SK-N-SH (cell line): ENCODE data around the gene PTPRG. TPM values are rescaled to one million over a fixed set of nuclear protein-coding genes. Genes with fewer than 3 reads are reported as not detected.

Experiments
- CTCF ChIA-PET: fragments of 300-600, 350-600 bp; formaldehyde crosslinking; extraction: SDS; loops from one replicate; lab custom pipeline; 2021; lab: Yijun Ruan, JAX
- POLR2A ChIA-PET: fragments of 350-600 bp; sonication (Branson Sonifier 250); formaldehyde crosslinking; extraction: SDS; loops from one replicate; lab custom pipeline; 2020; ENCODE audit warnings: antibody characterized with exemption, inconsistent platforms; lab: Yijun Ruan, JAX
- DNase-seq: peaks from one replicate; pipeline ENCODE4 v3.0.0; 2012
- H2AFZ ChIP-seq: fragments of 200-600 bp; sonication (generic); 2 replicates; pipeline ENCODE4 v1.8.1; 2016; ENCODE audit warnings: antibody characterized with exemption, mild to moderate bottlenecking, low read depth
- H3F3A ChIP-seq: fragments of 200-600 bp; sonication (generic); replicated peaks from 2 replicates; pipeline ENCODE3; 2016; ENCODE audit warnings: antibody characterized with exemption, mild to moderate bottlenecking; ENCODE audit not compliant: insufficient read depth
- H3K27ac ChIP-seq, 2 experiments: fragments of 200-500 bp in 1 of 2; fragments of 200-600 bp in 1 of 2; sonication (Bioruptor generic) in 1 of 2; sonication (generic), shearing (Covaris generic) in 1 of 2; 2 replicates each; pipeline versions ENCODE4 v1.5.1 to v1.6.1; 2014 to 2016; ENCODE audit warnings: low read depth in 2 of 2, inconsistent platforms in 1 of 2, low read length in 1 of 2, mild to moderate bottlenecking in 1 of 2, mixed read lengths in 1 of 2
- H3K27me3 ChIP-seq: fragments of 200-600 bp; sonication (generic), shearing (Covaris generic); 2 replicates; pipeline ENCODE4 v1.6.1; 2016; ENCODE audit warnings: mixed run types; ENCODE audit not compliant: insufficient read depth
- H3K36me3 ChIP-seq, 2 experiments: fragments of 200-500 bp in 1 of 2; fragments of 200-600 bp in 1 of 2; sonication (Bioruptor generic) in 1 of 2; sonication (generic) in 1 of 2; replicated peaks in 1 of 2; 2 replicates each; pipeline versions ENCODE3 to v1.5.1; 2014 to 2016; ENCODE audit warnings: low read length in 1 of 2, mild to moderate bottlenecking in 1 of 2; ENCODE audit not compliant: insufficient read depth in 2 of 2, control insufficient read depth in 1 of 2
- H3K4me1 ChIP-seq, 2 experiments: fragments of 200-500 bp in 1 of 2; fragments of 200-600 bp in 1 of 2; sonication (Bioruptor generic) in 1 of 2; sonication (generic), shearing (Covaris generic) in 1 of 2; 2 replicates each; pipeline versions ENCODE4 v1.5.1 to v1.6.1; 2014 to 2016; ENCODE audit warnings: low read depth in 1 of 2, low read length in 1 of 2, mixed run types in 1 of 2; ENCODE audit not compliant: insufficient read depth in 2 of 2, control insufficient read depth in 1 of 2
- H3K4me2 ChIP-seq: fragments of 200-600 bp; sonication (generic), shearing (Covaris generic); 2 replicates; pipeline ENCODE4 v1.6.1; 2017; ENCODE audit warnings: mixed run types
- H3K4me3 ChIP-seq, 2 experiments: fragments of 200-500 bp in 1 of 2; fragments of 200-600 bp in 1 of 2; sonication (Bioruptor generic) in 1 of 2; sonication (generic), shearing (Covaris generic) in 1 of 2; 2 replicates each; pipeline versions ENCODE4 v1.5.1 to v1.8.1; 2014 to 2016; ENCODE audit warnings: low read depth in 2 of 2, inconsistent platforms in 1 of 2, low read length in 1 of 2, mild to moderate bottlenecking in 1 of 2, mixed read lengths in 1 of 2, moderate library complexity in 1 of 2
- H3K79me2 ChIP-seq: fragments of 200-600 bp; sonication (generic); 2 replicates; pipeline ENCODE4 v1.8.1; 2017; ENCODE audit warnings: mild to moderate bottlenecking; ENCODE audit not compliant: insufficient read depth
- H3K9ac ChIP-seq: fragments of 200-600 bp; sonication (generic); 2 replicates; pipeline ENCODE4 v1.6.1; 2017; ENCODE audit warnings: mixed run types
- H3K9me2 ChIP-seq: fragments of 200-600 bp; sonication (generic); 2 replicates; pipeline ENCODE4 v1.6.1; 2017; ENCODE audit warnings: mixed run types
- H3K9me3 ChIP-seq: fragments of 200-600 bp; sonication (generic); 2 replicates; pipeline ENCODE4 v1.6.1; 2017; ENCODE audit warnings: mixed run types, mild to moderate bottlenecking, moderate library complexity
- H4K20me1 ChIP-seq: fragments of 200-600 bp; sonication (generic); 2 replicates; pipeline ENCODE4 v1.6.1; 2017; ENCODE audit warnings: mild to moderate bottlenecking, mixed run types; ENCODE audit not compliant: insufficient read depth
- CHD2 ChIP-seq: fragments of 150-350 bp; IDR thresholded peaks from 2 replicates; pipeline ENCODE4 v1.6.1; 2018; ENCODE audit warnings: low read length; ENCODE audit not compliant: partially characterized antibody
- EP300 ChIP-seq, 2 experiments: IDR thresholded peaks; 2 replicates each; pipeline versions ENCODE4 v1.4.0 to v1.6.1; 2012; ENCODE audit warnings: borderline replicate concordance in 1 of 2, low read depth in 1 of 2, low read length in 1 of 2
- EZH2phosphoT487 ChIP-seq: fragments of 200-600 bp; sonication (generic); IDR thresholded peaks from 2 replicates; pipeline ENCODE4 v1.6.1; 2017; ENCODE audit warnings: low read depth, mixed run types, mild to moderate bottlenecking, antibody characterized with exemption, moderate library complexity, borderline replicate concordance
- FOSL2 ChIP-seq: IDR thresholded peaks from 2 replicates; pipeline ENCODE4 v1.4.0; 2012; ENCODE audit warnings: low read depth, mild to moderate bottlenecking, moderate library complexity, borderline replicate concordance
- FOXJ3 ChIP-seq: sonication (generic); formaldehyde crosslinking; IDR thresholded peaks from 2 replicates; pipeline ENCODE4 v1.5.1; 2020; ENCODE audit warnings: mild to moderate bottlenecking, missing genetic modification reagents
- FOXM1 ChIP-seq: IDR thresholded peaks from 2 replicates; pipeline ENCODE4 v1.4.0; 2012; ENCODE audit warnings: low read depth, mild to moderate bottlenecking
- GATA2 ChIP-seq: sonication (generic); formaldehyde crosslinking; IDR thresholded peaks from 2 replicates; pipeline ENCODE4 v1.5.0; 2020; ENCODE audit warnings: mild to moderate bottlenecking, missing genetic modification reagents
- MEF2A ChIP-seq: IDR thresholded peaks from 2 replicates; pipeline ENCODE4 v1.4.0; 2012; ENCODE audit warnings: low read depth, borderline replicate concordance
- NRF1 ChIP-seq: IDR thresholded peaks from 2 replicates; pipeline ENCODE4 v1.6.1; 2012; ENCODE audit warnings: low read depth, mild to moderate bottlenecking, low read length
- POLR2AphosphoS5 ChIP-seq: IDR thresholded peaks from 2 replicates; pipeline ENCODE4 v1.6.1; 2012; ENCODE audit warnings: low read depth, low read length
- RCOR1 ChIP-seq: fragments of 150-350 bp; IDR thresholded peaks from 2 replicates; pipeline ENCODE4 v1.6.1; 2017; ENCODE audit warnings: antibody characterized with exemption, low read length
- RFX5 ChIP-seq: IDR thresholded peaks from 2 replicates; pipeline ENCODE4 v1.6.1; 2012; ENCODE audit warnings: mild to moderate bottlenecking, improper control_type of control experiment, low read length
- RXRA ChIP-seq: IDR thresholded peaks from 2 replicates; pipeline ENCODE4 v1.4.0; 2012; ENCODE audit warnings: low read depth, mild to moderate bottlenecking, borderline replicate concordance
- TAF1 ChIP-seq: IDR thresholded peaks from 2 replicates; pipeline ENCODE4 v1.6.1; 2012; ENCODE audit warnings: low read depth, mild to moderate bottlenecking, low read length, moderate library complexity, borderline replicate concordance
- TCF12 ChIP-seq: IDR thresholded peaks from 2 replicates; pipeline ENCODE4 v1.4.0; 2012
- YY1 ChIP-seq: IDR thresholded peaks from 2 replicates; pipeline ENCODE4 v1.4.0; 2012; ENCODE audit warnings: low read depth, mild to moderate bottlenecking
- WGBS: methylation state at CpG from one replicate; pipeline ENCODE4 v1.1.6; 2017; ENCODE audit warnings: low lambda C conversion rate; 5-methylcytosine and 5-hydroxymethylcytosine counted together
- polyA plus RNA-seq, 3 experiments: library from polyadenylated mRNA; depleted of rRNA; stranded (reverse); fragments of >200 nt; gene quantifications; 2 replicates each; pipeline ENCODE4 v1.2.3, GENCODE V29; 2012
- TF ChIP-seq, protein P1 (sequence below): fragments of 150-350 bp; IDR thresholded peaks from 2 replicates; pipeline ENCODE4 v1.6.1; 2016; ENCODE audit warnings: mild to moderate bottlenecking, low read depth, low read length
- TF ChIP-seq, protein P2 (sequence below): IDR thresholded peaks from 2 replicates; pipeline ENCODE4 v1.4.0; 2012; ENCODE audit warnings: low read depth
- TF ChIP-seq, protein P3 (sequence below): IDR thresholded peaks from 2 replicates; pipeline ENCODE4; 2012
- TF ChIP-seq, protein P4 (sequence below): IDR thresholded peaks from 2 replicates; pipeline ENCODE4 v1.4.0; 2012; ENCODE audit warnings: low read depth, borderline replicate concordance

Gene PTPRG
- polyA plus RNA-seq, 1 of the 3 experiments (the other 2 are of a cell fraction), result 14.1 TPM

DNA sequence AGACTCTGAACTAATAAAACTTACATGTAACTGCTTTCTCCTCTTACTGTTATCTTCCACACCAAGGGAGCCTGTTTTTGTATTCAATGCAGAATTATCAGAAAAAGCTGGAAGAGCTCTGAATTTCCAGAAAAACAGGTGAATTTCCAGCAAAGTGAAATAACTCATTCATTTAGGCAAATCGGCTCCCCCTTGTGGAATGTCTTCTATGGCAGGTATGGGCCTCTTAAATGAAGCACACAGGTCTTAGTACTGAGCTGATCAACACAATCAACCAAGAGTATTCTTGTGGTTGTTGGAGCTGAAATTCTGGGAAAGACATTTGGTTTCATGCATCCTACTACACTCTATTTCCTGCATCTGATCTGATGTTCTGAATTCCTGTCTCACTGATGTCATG, 31.0 kb upstream of the PTPRG start (continued):
- TF ChIP-seq, protein P1, sequence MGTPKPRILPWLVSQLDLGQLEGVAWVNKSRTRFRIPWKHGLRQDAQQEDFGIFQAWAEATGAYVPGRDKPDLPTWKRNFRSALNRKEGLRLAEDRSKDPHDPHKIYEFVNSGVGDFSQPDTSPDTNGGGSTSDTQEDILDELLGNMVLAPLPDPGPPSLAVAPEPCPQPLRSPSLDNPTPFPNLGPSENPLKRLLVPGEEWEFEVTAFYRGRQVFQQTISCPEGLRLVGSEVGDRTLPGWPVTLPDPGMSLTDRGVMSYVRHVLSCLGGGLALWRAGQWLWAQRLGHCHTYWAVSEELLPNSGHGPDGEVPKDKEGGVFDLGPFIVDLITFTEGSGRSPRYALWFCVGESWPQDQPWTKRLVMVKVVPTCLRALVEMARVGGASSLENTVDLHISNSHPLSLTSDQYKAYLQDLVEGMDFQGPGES, result no peak
- TF ChIP-seq GATA2 (CRISPR knock-in tag), result no peak
- TF ChIP-seq YY1, result no peak
- TF ChIP-seq, protein P2, sequence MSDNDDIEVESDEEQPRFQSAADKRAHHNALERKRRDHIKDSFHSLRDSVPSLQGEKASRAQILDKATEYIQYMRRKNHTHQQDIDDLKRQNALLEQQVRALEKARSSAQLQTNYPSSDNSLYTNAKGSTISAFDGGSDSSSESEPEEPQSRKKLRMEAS, result no peak
- TF ChIP-seq POLR2AphosphoS5, result no peak
- no peak for TF ChIP-seq TCF12
- TF ChIP-seq MEF2A, result no peak
- TF ChIP-seq, protein P3, sequence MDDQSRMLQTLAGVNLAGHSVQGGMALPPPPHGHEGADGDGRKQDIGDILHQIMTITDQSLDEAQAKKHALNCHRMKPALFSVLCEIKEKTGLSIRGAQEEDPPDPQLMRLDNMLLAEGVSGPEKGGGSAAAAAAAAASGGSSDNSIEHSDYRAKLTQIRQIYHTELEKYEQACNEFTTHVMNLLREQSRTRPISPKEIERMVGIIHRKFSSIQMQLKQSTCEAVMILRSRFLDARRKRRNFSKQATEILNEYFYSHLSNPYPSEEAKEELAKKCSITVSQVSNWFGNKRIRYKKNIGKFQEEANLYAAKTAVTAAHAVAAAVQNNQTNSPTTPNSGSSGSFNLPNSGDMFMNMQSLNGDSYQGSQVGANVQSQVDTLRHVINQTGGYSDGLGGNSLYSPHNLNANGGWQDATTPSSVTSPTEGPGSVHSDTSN, result no peak
- TF ChIP-seq EZH2phosphoT487, result no peak

DNA sequence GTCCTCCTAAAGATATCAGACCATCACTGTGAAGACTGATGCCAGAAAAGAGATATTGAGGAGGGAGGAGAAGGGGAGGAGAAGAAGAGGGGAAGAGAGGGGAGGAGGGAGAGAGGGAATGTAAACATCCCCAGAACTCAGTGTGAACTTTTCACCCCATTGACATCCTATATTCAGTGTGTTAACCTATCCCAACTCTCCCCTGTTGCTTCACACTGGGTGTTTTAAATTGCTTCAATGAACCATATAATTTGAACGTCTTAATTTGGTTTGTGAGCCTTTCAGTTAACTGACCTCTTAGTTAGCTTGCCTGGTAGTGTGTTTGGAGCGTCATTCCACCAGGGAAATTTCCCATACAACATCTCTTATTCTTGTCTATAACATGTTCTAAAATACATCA, 29.8 kb upstream of the PTPRG start:
- H3K27ac ChIP-seq, result no peak overlapping the region
- H3K9ac ChIP-seq, result no peak overlapping the region
- H3F3A ChIP-seq, result no peaks in the 10 kb centered on the region
- no peaks in the 10 kb centered on the region for H3K36me3 ChIP-seq
- no peaks in the 10 kb centered on the region for H3K27me3 ChIP-seq
- TF ChIP-seq YY1, result no peak
- no peak for TF ChIP-seq FOXM1
- no peak for TF ChIP-seq CHD2
- TF ChIP-seq, all 33 proteins: peak for 0
- no peak overlapping the region for H3K4me2 ChIP-seq
- DNase-seq, result no peak
- H3K9me2 ChIP-seq, result no peaks in the 10 kb centered on the region
- no peak overlapping the region for H3K4me3 ChIP-seq
- no peaks in the 10 kb centered on the region for H4K20me1 ChIP-seq
- 65% methylated on average over 2 of the region's 2 CpGs for WGBS
- H2AFZ ChIP-seq, result no peak overlapping the region
- ChIA-PET CTCF (interaction anchor here (0.8 kb wide), 1 partner anchor 459 kb away, joined by 3 read pairs; no protein-coding TSS in a partner anchor), POLR2A (no interaction called here)
- no peaks in the 10 kb centered on the region for H3K9me3 ChIP-seq
- no peaks in the 10 kb centered on the region for H3K79me2 ChIP-seq
- H3K4me1 ChIP-seq, result no peaks in the 10 kb centered on the region

DNA sequence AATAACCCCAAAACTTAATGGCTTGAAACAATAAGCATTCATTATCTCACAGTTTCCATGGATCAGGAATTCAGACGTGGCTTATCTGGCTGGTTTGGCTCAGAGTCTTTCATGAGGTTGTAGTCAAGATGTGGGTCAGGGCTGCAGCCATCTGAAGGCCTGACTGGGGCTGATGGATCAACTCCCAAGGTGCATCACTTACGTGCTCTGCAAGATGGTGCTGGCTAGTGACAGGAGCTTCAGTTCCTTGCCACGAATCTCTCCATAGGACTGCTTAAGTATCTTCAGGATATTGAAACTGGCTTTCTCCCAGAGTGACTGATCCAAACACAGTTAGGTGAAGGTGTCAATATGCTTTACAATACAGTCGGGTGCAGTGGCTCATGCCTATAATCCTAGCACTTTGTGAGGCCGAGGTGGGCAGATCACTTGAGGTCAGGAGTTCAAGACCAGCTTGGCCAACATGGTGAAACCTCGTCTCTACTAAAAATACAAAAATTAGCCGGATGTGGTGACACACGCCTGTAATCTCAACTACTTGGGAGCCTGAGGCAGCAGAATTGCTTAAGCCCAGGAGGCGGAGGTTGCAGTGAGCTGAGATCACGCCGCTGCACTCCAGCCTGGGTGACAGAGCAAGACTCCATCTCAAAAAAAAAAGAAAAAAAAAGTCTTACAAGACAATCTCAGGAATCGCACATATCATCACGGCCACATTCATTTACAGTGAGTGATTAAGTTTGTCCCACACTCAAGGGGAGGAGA, 28.5 kb upstream of the PTPRG start:
- no peak overlapping the region for H3K4me3 ChIP-seq
- no peak overlapping the region for H3K4me2 ChIP-seq
- no peaks in the 10 kb centered on the region for H3K36me3 ChIP-seq
- no peaks in the 10 kb centered on the region for H4K20me1 ChIP-seq
- no peaks in the 10 kb centered on the region for H3K79me2 ChIP-seq
- H3K4me1 ChIP-seq, result no peaks in the 10 kb centered on the region
- H3K9me2 ChIP-seq, result no peaks in the 10 kb centered on the region
- no peaks in the 10 kb centered on the region for H3K9me3 ChIP-seq
- CTCF ChIA-PET, result no interaction called here
- no peak overlapping the region for H3K9ac ChIP-seq
- POLR2A ChIA-PET, result no interaction called here
- no peaks in the 10 kb centered on the region for H3K27me3 ChIP-seq
- H2AFZ ChIP-seq, result no peak overlapping the region
- no peak for DNase-seq
- no peak overlapping the region for H3K27ac ChIP-seq
- WGBS, result 80% methylated on average over 13 of the region's 13 CpGs
- H3F3A ChIP-seq, result no peaks in the 10 kb centered on the region
- no peak for TF ChIP-seq MEF2A
- no peak for TF ChIP-seq RFX5
- no peak for TF ChIP-seq NRF1
- no peak for TF ChIP-seq TAF1
- TF ChIP-seq RXRA, result no peak
- TF ChIP-seq EP300 (IDR thresholded peaks at IDR 0.05; ENCODE audit: borderline replicate concordance in 1 of 2, low read depth in 1 of 2, low read length in 1 of 2), result no peak
- TF ChIP-seq, protein P4, sequence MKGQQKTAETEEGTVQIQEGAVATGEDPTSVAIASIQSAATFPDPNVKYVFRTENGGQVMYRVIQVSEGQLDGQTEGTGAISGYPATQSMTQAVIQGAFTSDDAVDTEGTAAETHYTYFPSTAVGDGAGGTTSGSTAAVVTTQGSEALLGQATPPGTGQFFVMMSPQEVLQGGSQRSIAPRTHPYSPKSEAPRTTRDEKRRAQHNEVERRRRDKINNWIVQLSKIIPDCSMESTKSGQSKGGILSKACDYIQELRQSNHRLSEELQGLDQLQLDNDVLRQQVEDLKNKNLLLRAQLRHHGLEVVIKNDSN, result no peak
- TF ChIP-seq EZH2phosphoT487, result no peak
- TF ChIP-seq FOSL2, result no peak
- TF ChIP-seq FOXJ3 (CRISPR knock-in tag), result no peak
- TF ChIP-seq RCOR1, result no peak
